GM23338 (cell line): ENCODE data around the gene CHST12. TPM values are rescaled to one million over a fixed set of nuclear protein-coding genes. Genes with fewer than 3 reads are reported as not detected.

Experiments used
- ATAC-seq: fragments of 200-7000 bp; cut with Tn5 transposase; 3 replicates; pipeline ENCODE4 v1.9.1; 2020
- DNase-seq: peaks from one replicate; pipeline ENCODE4 v3.0.0-alpha.2; 2015; ENCODE audit warnings: low spot score
- H2AFZ ChIP-seq: fragments of 200-600 bp; sonication (generic); 2 replicates; pipeline ENCODE4 v1.8.0; 2016; ENCODE audit warnings: antibody characterized with exemption, mild to moderate bottlenecking, moderate library complexity
- H3F3A ChIP-seq: fragments of 200-600 bp; sonication (generic); replicated peaks from 2 replicates; pipeline ENCODE4 v1.8.0; 2017; ENCODE audit warnings: antibody characterized with exemption, mixed run types, low read depth
- H3K27ac ChIP-seq: fragments of 200-600 bp; sonication (generic); 2 replicates; pipeline ENCODE4 v1.6.1; 2016; ENCODE audit warnings: low read depth
- H3K27me3 ChIP-seq: fragments of 200-600 bp; sonication (generic); 2 replicates; pipeline ENCODE4 v1.8.0; 2016; ENCODE audit warnings: mild to moderate bottlenecking, mixed run types, moderate library complexity; ENCODE audit not compliant: insufficient read depth
- H3K36me3 ChIP-seq: fragments of 200-600 bp; sonication (generic); 2 replicates; pipeline ENCODE4 v1.8.0; 2016; ENCODE audit warnings: mild to moderate bottlenecking; ENCODE audit not compliant: insufficient read depth
- H3K4me1 ChIP-seq: fragments of 200-600 bp; sonication (generic); 2 replicates; pipeline ENCODE4 v1.8.0; 2016; ENCODE audit warnings: mild to moderate bottlenecking, moderate library complexity; ENCODE audit not compliant: insufficient read depth
- H3K4me2 ChIP-seq: fragments of 200-600 bp; sonication (generic); 2 replicates; pipeline ENCODE4 v1.7.1; 2017; ENCODE audit warnings: mixed run types
- H3K4me3 ChIP-seq: fragments of 200-600 bp; sonication (generic); 2 replicates; pipeline ENCODE4 v1.6.1; 2016; ENCODE audit warnings: mixed run types
- H3K79me2 ChIP-seq: fragments of 200-600 bp; sonication (generic); replicated peaks from 2 replicates; pipeline ENCODE4 v1.8.0; 2017; ENCODE audit warnings: mild to moderate bottlenecking; ENCODE audit not compliant: insufficient read depth
- H3K9me2 ChIP-seq: fragments of 200-600 bp; sonication (generic); 2 replicates; pipeline ENCODE4 v1.8.0; 2017; ENCODE audit not compliant: insufficient read depth
- H4K20me1 ChIP-seq: fragments of 200-600 bp; sonication (generic); replicated peaks from 2 replicates; pipeline ENCODE4 v1.8.0; 2017; ENCODE audit warnings: mild to moderate bottlenecking; ENCODE audit not compliant: insufficient read depth
- H3K27ac Mint-ChIP-seq: 2 replicates; pipeline ENCODE4 v1.8.0; 2020; ENCODE audit warnings: inconsistent platforms, mild to moderate bottlenecking, moderate library complexity, mixed read lengths
- H3K27me3 Mint-ChIP-seq: 3 replicates; pipeline ENCODE4 v1.8.0; 2022; ENCODE audit warnings: low read depth, mild to moderate bottlenecking, moderate library complexity, mixed read lengths, inconsistent platforms; ENCODE audit not compliant: insufficient read depth, poor library complexity
- H3K36me3 Mint-ChIP-seq: 3 replicates; pipeline ENCODE4 v1.8.0; 2021; ENCODE audit warnings: low read depth, mild to moderate bottlenecking, inconsistent platforms, moderate library complexity, mixed read lengths
- H3K4me1 Mint-ChIP-seq: 3 replicates; pipeline ENCODE4 v1.8.0; 2020; ENCODE audit warnings: mild to moderate bottlenecking, inconsistent platforms, mixed read lengths
- H3K4me3 Mint-ChIP-seq: 3 replicates; pipeline ENCODE4 v1.8.0; 2021; ENCODE audit warnings: moderate library complexity, mild to moderate bottlenecking, inconsistent platforms, mixed read lengths
- H3K9me3 Mint-ChIP-seq: 3 replicates; pipeline ENCODE4 v1.8.0; 2020; ENCODE audit warnings: moderate library complexity, mild to moderate bottlenecking, inconsistent platforms, mixed read lengths
- CTCF ChIP-seq, 2 experiments: fragments of 200-600 bp in 1 of 2; sonication (generic) in 1 of 2; conservative IDR thresholded peaks; 2 replicates each; pipeline versions ENCODE4 v1.5.1 to v1.6.1; 2016 to 2017; ENCODE audit warnings: antibody characterized with exemption in 2 of 2, low read depth in 2 of 2, mild to moderate bottlenecking in 2 of 2, moderate library complexity in 1 of 2
- EZH2phosphoT487 ChIP-seq: fragments of 200-600 bp; sonication (generic); IDR thresholded peaks from one replicate; pipeline ENCODE4 v1.8.1; 2018; ENCODE audit warnings: antibody characterized with exemption; ENCODE audit not compliant: unreplicated experiment
- JUNB ChIP-seq: IDR thresholded peaks from one replicate; pipeline ENCODE4 v1.6.1; 2016; ENCODE audit warnings: antibody characterized with exemption; ENCODE audit not compliant: unreplicated experiment
- NANOG ChIP-seq: IDR thresholded peaks from 2 replicates; pipeline ENCODE4 v1.6.1; 2016; ENCODE audit warnings: antibody characterized with exemption, borderline replicate concordance
- POLR2AphosphoS5 ChIP-seq: IDR thresholded peaks from 2 replicates; pipeline ENCODE4 v1.6.1; 2016; ENCODE audit warnings: antibody characterized with exemption, low read depth
- REST ChIP-seq: IDR thresholded peaks from one replicate; pipeline ENCODE4 v1.6.1; 2018; ENCODE audit warnings: antibody characterized with exemption; ENCODE audit not compliant: unreplicated experiment
- ZNF114 ChIP-seq: fragments of 250-450 bp; sonication (Bioruptor Pico); IDR thresholded peaks from 2 replicates; pipeline ENCODE4 v1.5.0; 2020; ENCODE audit warnings: mild to moderate bottlenecking, moderate library complexity
- ZNF331 ChIP-seq: fragments of 250-450 bp; sonication (Bioruptor Pico); IDR thresholded peaks from 2 replicates; pipeline ENCODE4 v1.5.0; 2020; ENCODE audit warnings: low read depth, mild to moderate bottlenecking, moderate library complexity
- polyA plus RNA-seq: library from polyadenylated mRNA; unstranded; fragments of >200 nt; fragmentation: Nextera tagmentation; extraction: Ambion mirVana; gene quantifications from 2 replicates; pipeline ENCODE4 v1.2.1, GENCODE V29; 2016
- total RNA-seq: library from RNA; depleted of rRNA; stranded (reverse); fragments of >200 nt; shearing (Covaris generic); gene quantifications from 2 replicates; pipeline ENCODE4 v1.2.3, GENCODE V29; 2014

The CHST12 gene
- total and polyA plus RNA-seq, 2 experiments from 2014 or later: 10.1 to 14.6 TPM

GRCh38 chr7:2493205-2494164, 90.1 kb downstream of the CHST12 start:
- H2AFZ ChIP-seq: no peak overlapping the region
- no peak for ATAC-seq
- no peaks in the 10 kb centered on the region for H3K27me3 ChIP-seq
- H3K9me2 ChIP-seq: no peaks in the 10 kb centered on the region
- no peak overlapping the region for H3K4me2 ChIP-seq
- no peaks in the 10 kb centered on the region; the same call in 1 of the 3 replicates for H3K36me3 Mint-ChIP-seq
- peaks cover 3% of the 10 kb centered on the region; the same call in 2 of the 3 replicates for H3K9me3 Mint-ChIP-seq
- no peaks in the 10 kb centered on the region for H3F3A ChIP-seq
- DNase-seq: no peak
- H3K4me1 Mint-ChIP-seq: peaks cover 24% of the 10 kb centered on the region; the same call in 2 of the 3 replicates
- H3K27me3 Mint-ChIP-seq: peaks cover 13% of the 10 kb centered on the region
- TF ChIP-seq NANOG (no peak), ZNF114 (CRISPR knock-in tag) (no peak)
- H3K4me3 ChIP-seq: no peak overlapping the region
- peaks cover 4% of the 10 kb centered on the region; the same call in 1 of the 2 replicates for H3K4me1 ChIP-seq
- no peaks in the 10 kb centered on the region for H4K20me1 ChIP-seq
- no peak overlapping the region for H3K27ac Mint-ChIP-seq
- no peaks in the 10 kb centered on the region for H3K36me3 ChIP-seq
- no peaks in the 10 kb centered on the region for H3K79me2 ChIP-seq
- H3K4me3 Mint-ChIP-seq: no peak overlapping the region; the same call in 2 of the 3 replicates
- no peak overlapping the region for H3K27ac ChIP-seq

- H3F3A ChIP-seq: no peaks in the 10 kb centered on the region
- no peak overlapping the region for H3K4me2 ChIP-seq
- no peak overlapping the region for H3K4me3 Mint-ChIP-seq
- no peak overlapping the region for H2AFZ ChIP-seq
- no peak overlapping the region; the same call in 1 of the 2 replicates for H3K27ac Mint-ChIP-seq
- H3K27ac ChIP-seq: no peak overlapping the region
- no peak for DNase-seq
- no peak for ATAC-seq
- H4K20me1 ChIP-seq: no peaks in the 10 kb centered on the region
- peaks cover 3% of the 10 kb centered on the region; the same call in 2 of the 3 replicates for H3K9me3 Mint-ChIP-seq
- peaks cover 32% of the 10 kb centered on the region; the same call in 2 of the 3 replicates for H3K4me1 Mint-ChIP-seq
- H3K4me3 ChIP-seq: no peak overlapping the region
- H3K27me3 ChIP-seq: no peaks in the 10 kb centered on the region
- peaks cover 13% of the 10 kb centered on the region for H3K27me3 Mint-ChIP-seq
- H3K4me1 ChIP-seq: peaks cover 4% of the 10 kb centered on the region; the same call in 1 of the 2 replicates
- no peaks in the 10 kb centered on the region for H3K36me3 ChIP-seq
- no peaks in the 10 kb centered on the region for H3K79me2 ChIP-seq
- H3K36me3 Mint-ChIP-seq: no peaks in the 10 kb centered on the region; the same call in 2 of the 3 replicates
- H3K9me2 ChIP-seq: no peaks in the 10 kb centered on the region
- no peak for TF ChIP-seq JUNB
- TF ChIP-seq EZH2phosphoT487: no peak
- TF ChIP-seq ZNF331 (CRISPR knock-in tag): no peak
- no peak for TF ChIP-seq CTCF (conservative IDR thresholded peaks at IDR 0.05; ENCODE audit: low read depth in 2 of 2)
- no peak for TF ChIP-seq ZNF114 (CRISPR knock-in tag)
- no peak for TF ChIP-seq POLR2AphosphoS5
- TF ChIP-seq REST: no peak
Measured at GRCh38 chr7:2494191-2495130, 91.0 kb downstream of the CHST12 start.
